Transverse colon (tissue), 4 donors: ENCODE results near the gene CASP10.
A peak's percentile ranks its signal among the peaks of the same experiment; 100 is the strongest.

Experiments used
- POLR2A ChIP-seq: fragments of 450-650 bp; IDR thresholded peaks from one replicate; pipeline ENCODE4 v1.6.1; 2016; ENCODE audit warnings: antibody characterized with exemption, mild to moderate bottlenecking, moderate library complexity
- POLR2AphosphoS5 ChIP-seq, 3 donors: sonication (generic); formaldehyde crosslinking; IDR thresholded peaks; one replicate each; pipeline ENCODE4 v1.6.1; 2016; ENCODE audit warnings: antibody characterized with exemption in 3 of 3
- TF ChIP-seq, protein P1 (sequence below), 5 experiments: fragments of 200-600 bp in 3 of 5; fragments of 450-650 bp in 2 of 5; sonication (generic) in 3 of 5; IDR thresholded peaks; 1 replicate in 2 of 5; 2 replicates in 3 of 5; pipeline ENCODE4 v1.5.1; 2016 to 2017; ENCODE audit warnings: antibody characterized with exemption in 5 of 5, inconsistent platforms in 3 of 5, mild to moderate bottlenecking in 2 of 5, moderate library complexity in 1 of 5

DNA sequence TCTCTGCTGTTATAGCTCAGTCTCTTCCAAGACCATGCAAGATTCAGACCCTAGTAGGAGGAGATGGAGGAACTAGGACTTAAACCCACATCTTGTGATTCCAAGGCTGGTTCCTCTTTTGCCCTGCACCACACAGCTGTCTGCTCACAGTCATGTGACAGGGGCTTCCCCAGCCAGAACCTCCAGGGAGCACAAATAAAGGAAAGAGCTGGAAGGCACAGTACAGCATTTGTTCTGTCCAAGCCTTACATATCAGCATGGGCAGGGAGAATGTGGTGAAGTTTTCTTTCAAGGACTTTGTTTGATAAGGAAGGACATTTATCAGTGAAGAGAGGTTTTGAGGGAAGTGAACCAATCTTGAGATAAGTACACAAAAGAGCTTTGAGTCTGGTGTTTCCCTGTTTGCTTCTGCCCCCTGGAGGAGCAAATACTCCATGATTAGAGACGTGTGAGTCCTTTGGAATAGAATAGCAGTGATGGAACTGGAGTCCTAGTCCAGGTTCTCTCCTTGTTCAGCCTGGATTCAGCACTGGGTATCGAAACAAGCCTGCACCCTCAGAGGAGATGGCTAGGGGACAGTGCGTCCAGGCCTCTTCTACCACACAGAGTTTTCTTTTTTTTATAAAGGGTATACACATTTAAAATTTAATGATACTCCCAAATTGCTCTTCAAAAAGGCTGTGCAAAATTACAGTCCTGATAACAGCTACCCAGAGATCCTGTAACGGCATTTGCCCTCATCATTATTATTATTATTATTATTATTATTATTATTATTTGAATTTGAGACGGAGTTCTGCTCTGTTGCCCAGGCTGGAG, 24.6 kb upstream of the CASP10 start:
- TF ChIP-seq, protein P1, sequence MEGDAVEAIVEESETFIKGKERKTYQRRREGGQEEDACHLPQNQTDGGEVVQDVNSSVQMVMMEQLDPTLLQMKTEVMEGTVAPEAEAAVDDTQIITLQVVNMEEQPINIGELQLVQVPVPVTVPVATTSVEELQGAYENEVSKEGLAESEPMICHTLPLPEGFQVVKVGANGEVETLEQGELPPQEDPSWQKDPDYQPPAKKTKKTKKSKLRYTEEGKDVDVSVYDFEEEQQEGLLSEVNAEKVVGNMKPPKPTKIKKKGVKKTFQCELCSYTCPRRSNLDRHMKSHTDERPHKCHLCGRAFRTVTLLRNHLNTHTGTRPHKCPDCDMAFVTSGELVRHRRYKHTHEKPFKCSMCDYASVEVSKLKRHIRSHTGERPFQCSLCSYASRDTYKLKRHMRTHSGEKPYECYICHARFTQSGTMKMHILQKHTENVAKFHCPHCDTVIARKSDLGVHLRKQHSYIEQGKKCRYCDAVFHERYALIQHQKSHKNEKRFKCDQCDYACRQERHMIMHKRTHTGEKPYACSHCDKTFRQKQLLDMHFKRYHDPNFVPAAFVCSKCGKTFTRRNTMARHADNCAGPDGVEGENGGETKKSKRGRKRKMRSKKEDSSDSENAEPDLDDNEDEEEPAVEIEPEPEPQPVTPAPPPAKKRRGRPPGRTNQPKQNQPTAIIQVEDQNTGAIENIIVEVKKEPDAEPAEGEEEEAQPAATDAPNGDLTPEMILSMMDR (IDR thresholded peaks at IDR 0.05): peak; percentile 43 to 76 (median 58)
- TF ChIP-seq POLR2AphosphoS5 (IDR thresholded peaks at IDR 0.05): peak in 2 of 3 donors; percentile 52 to 74
- peak; percentile 33 for TF ChIP-seq POLR2A
